ENCODE measurements around the gene HOXB1.

GRCh38 chr17:48555258-48556228 lies 24.7 kb upstream of the HOXB1 start:
- TF ChIP-seq YY1 (IDR thresholded peaks at IDR 0.05; ENCODE audit: insufficient read depth, insufficient read length) (no peak), SUZ12 (IDR thresholded peaks at IDR 0.05; ENCODE audit: extremely low read depth, insufficient read depth, insufficient read length) (peak; percentile 56), ZNF274 (IDR thresholded peaks at IDR 0.05; ENCODE audit: low read depth, low read length) (no peak)

Data from NT2/D1 (cell line).